GM18907 (cell line): Measurements from ENCODE around the gene SHLD2.
"Not testable (repeated sequence)": the region's sequence is repeated elsewhere in the genome, so short reads cannot be mapped to it uniquely, and the experiment has no call there.

Experiments used
- ATAC-seq: cut with Tn5 transposase; IDR thresholded peaks from one replicate; pipeline ENCODE4 v1.9.1; 2021; ENCODE audit warnings: mild to moderate bottlenecking, moderate library complexity; ENCODE audit not compliant: unreplicated experiment

Gene SHLD2

GRCh38 chr10:87137478-87137877, 42.5 kb downstream of the SHLD2 start:
- not testable (repeated sequence) for ATAC-seq

GRCh38 chr10:87142230-87143108, 47.5 kb downstream of the SHLD2 start:
- ATAC-seq: not testable (repeated sequence)

- ATAC-seq: not testable (repeated sequence)
Measured at GRCh38 chr10:87143109-87143418, 48.1 kb downstream of the SHLD2 start.

- ATAC-seq: not testable (repeated sequence)
Measured at GRCh38 chr10:87145598-87145997, 50.6 kb downstream of the SHLD2 start.

- ATAC-seq: not testable (repeated sequence)
Measured at GRCh38 chr10:87149020-87149609, 54.1 kb downstream of the SHLD2 start.

GRCh38 chr10:87151516-87151915, 56.5 kb downstream of the SHLD2 start:
- ATAC-seq: not testable (repeated sequence)

GRCh38 chr10:87156841-87157240, 61.8 kb downstream of the SHLD2 start:
- ATAC-seq: not testable (repeated sequence)

GRCh38 chr10:87157821-87158220, 62.8 kb downstream of the SHLD2 start:
- ATAC-seq: not testable (repeated sequence)

- not testable (repeated sequence) for ATAC-seq
Measured at GRCh38 chr10:87162703-87163293, 67.8 kb downstream of the SHLD2 start.

- ATAC-seq: not testable (repeated sequence)
Measured at GRCh38 chr10:87163414-87163813, 68.4 kb downstream of the SHLD2 start.

- not testable (repeated sequence) for ATAC-seq
Measured at GRCh38 chr10:87169857-87170256, 74.9 kb downstream of the SHLD2 start.

GRCh38 chr10:87170705-87171104, 75.7 kb downstream of the SHLD2 start:
- not testable (repeated sequence) for ATAC-seq

GRCh38 chr10:87171670-87172069, 76.7 kb downstream of the SHLD2 start:
- ATAC-seq: not testable (repeated sequence)

GRCh38 chr10:87172178-87172577, 77.2 kb downstream of the SHLD2 start:
- not testable (repeated sequence) for ATAC-seq

- not testable (repeated sequence) for ATAC-seq
Measured at GRCh38 chr10:87177587-87177986, 82.6 kb downstream of the SHLD2 start.

- ATAC-seq: not testable (repeated sequence)
Measured at GRCh38 chr10:87184421-87184820, 89.4 kb downstream of the SHLD2 start.

GRCh38 chr10:87186016-87186415, 91.0 kb downstream of the SHLD2 start:
- ATAC-seq: not testable (repeated sequence)

GRCh38 chr10:87187573-87187972, 92.6 kb downstream of the SHLD2 start:
- ATAC-seq: not testable (repeated sequence)

GRCh38 chr10:87191841-87192240, 96.8 kb downstream of the SHLD2 start:
- not testable (repeated sequence) for ATAC-seq

GRCh38 chr10:87200924-87201323, 105.9 kb downstream of the SHLD2 start:
- ATAC-seq: not testable (repeated sequence)

GRCh38 chr10:87204801-87205200, 109.8 kb downstream of the SHLD2 start:
- ATAC-seq: not testable (repeated sequence)

GRCh38 chr10:87206922-87207321, 111.9 kb downstream of the SHLD2 start:
- not testable (repeated sequence) for ATAC-seq
